Nephron (organoid): Measurements from ENCODE around the gene PKNOX2.

Experiments used
- H3K27ac Mint-ChIP-seq, 3 experiments: 2 replicates each; pipeline ENCODE4 v1.8.0; 2020; ENCODE audit warnings: mixed read lengths in 3 of 3, mild to moderate bottlenecking in 2 of 3, moderate library complexity in 1 of 3
- H3K27me3 Mint-ChIP-seq: 2 replicates; pipeline ENCODE4 v1.8.0; 2021; ENCODE audit warnings: low read depth, mild to moderate bottlenecking, moderate library complexity, mixed read lengths
- H3K36me3 Mint-ChIP-seq: 2 replicates; pipeline ENCODE4 v1.8.0; 2020; ENCODE audit warnings: low read depth, mixed read lengths
- H3K4me1 Mint-ChIP-seq: 2 replicates; pipeline ENCODE4 v1.8.0; 2020; ENCODE audit warnings: mixed read lengths
- H3K4me3 Mint-ChIP-seq, 3 experiments: 2 replicates each; pipeline ENCODE4 v1.8.0; 2020; ENCODE audit warnings: mild to moderate bottlenecking in 3 of 3, mixed read lengths in 3 of 3, moderate library complexity in 2 of 3
- H3K9me3 Mint-ChIP-seq: 2 replicates; pipeline ENCODE4 v1.8.0; 2020; ENCODE audit warnings: mixed read lengths
- TF ChIP-seq, protein P1 (sequence below), 3 experiments: fragments of 200-600 bp; sonication (generic); IDR thresholded peaks; one replicate each; pipeline ENCODE4 v1.5.0; 2021; ENCODE audit warnings: antibody characterized with exemption in 3 of 3; ENCODE audit not compliant: unreplicated experiment in 3 of 3

Gene PKNOX2

GRCh38 chr11:125330462-125331325, 166.1 kb downstream of the PKNOX2 start:
- Mint-ChIP-seq H3K4me3 (no peak overlapping the region), H3K4me1 (peaks cover 79% of the 10 kb centered on the region), H3K27me3 (peaks cover 4% of the 10 kb centered on the region), H3K36me3 (peaks cover 23% of the 10 kb centered on the region), H3K9me3 (no peaks in the 10 kb centered on the region), H3K27ac (peak overlapping the region; percentile 7 to 49 (median 30))
- TF ChIP-seq, protein P1, sequence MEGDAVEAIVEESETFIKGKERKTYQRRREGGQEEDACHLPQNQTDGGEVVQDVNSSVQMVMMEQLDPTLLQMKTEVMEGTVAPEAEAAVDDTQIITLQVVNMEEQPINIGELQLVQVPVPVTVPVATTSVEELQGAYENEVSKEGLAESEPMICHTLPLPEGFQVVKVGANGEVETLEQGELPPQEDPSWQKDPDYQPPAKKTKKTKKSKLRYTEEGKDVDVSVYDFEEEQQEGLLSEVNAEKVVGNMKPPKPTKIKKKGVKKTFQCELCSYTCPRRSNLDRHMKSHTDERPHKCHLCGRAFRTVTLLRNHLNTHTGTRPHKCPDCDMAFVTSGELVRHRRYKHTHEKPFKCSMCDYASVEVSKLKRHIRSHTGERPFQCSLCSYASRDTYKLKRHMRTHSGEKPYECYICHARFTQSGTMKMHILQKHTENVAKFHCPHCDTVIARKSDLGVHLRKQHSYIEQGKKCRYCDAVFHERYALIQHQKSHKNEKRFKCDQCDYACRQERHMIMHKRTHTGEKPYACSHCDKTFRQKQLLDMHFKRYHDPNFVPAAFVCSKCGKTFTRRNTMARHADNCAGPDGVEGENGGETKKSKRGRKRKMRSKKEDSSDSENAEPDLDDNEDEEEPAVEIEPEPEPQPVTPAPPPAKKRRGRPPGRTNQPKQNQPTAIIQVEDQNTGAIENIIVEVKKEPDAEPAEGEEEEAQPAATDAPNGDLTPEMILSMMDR (IDR thresholded peaks at IDR 0.05; ENCODE audit: unreplicated experiment in 3 of 3), result no peak

- Mint-ChIP-seq H3K27ac (peak overlapping the region in 2 of 3 experiments; percentile 18 to 72), H3K9me3 (no peaks in the 10 kb centered on the region), H3K36me3 (peaks cover 23% of the 10 kb centered on the region), H3K27me3 (peaks cover 4% of the 10 kb centered on the region), H3K4me3 (no peak overlapping the region), H3K4me1 (peaks cover 71% of the 10 kb centered on the region)
- TF ChIP-seq, protein P1 (IDR thresholded peaks at IDR 0.05; ENCODE audit: unreplicated experiment in 3 of 3), result no peak
These were observed 166.9 kb downstream of the PKNOX2 start for GRCh38 chr11:125331357-125332035.

DNA sequence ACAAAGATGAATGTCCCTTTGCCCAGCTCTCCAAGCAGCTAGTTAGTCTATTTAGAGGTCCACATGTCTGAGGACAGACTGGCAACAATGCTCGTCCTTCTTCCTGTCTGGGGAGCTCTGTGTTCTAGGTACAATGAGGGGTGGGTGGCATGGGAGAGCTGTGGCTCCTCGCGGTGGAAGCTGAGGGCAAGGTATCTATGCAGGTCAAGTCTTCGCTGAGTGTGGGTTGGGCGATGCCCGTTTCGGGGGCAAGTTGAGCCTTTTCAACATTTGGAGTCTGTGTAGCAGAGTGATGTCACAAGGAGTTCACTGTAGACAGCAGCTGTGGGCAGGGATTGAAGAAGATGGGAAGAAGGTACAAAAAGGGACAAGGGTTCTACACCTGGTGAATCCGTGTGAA, 168.3 kb downstream of the PKNOX2 start:
- Mint-ChIP-seq H3K36me3 (peaks cover 30% of the 10 kb centered on the region), H3K9me3 (no peaks in the 10 kb centered on the region), H3K4me1 (peaks cover 66% of the 10 kb centered on the region), H3K27me3 (peaks cover 4% of the 10 kb centered on the region), H3K27ac (no peak overlapping the region), H3K4me3 (no peak overlapping the region)
- TF ChIP-seq, protein P1 (IDR thresholded peaks at IDR 0.05; ENCODE audit: unreplicated experiment in 3 of 3), result no peak

DNA sequence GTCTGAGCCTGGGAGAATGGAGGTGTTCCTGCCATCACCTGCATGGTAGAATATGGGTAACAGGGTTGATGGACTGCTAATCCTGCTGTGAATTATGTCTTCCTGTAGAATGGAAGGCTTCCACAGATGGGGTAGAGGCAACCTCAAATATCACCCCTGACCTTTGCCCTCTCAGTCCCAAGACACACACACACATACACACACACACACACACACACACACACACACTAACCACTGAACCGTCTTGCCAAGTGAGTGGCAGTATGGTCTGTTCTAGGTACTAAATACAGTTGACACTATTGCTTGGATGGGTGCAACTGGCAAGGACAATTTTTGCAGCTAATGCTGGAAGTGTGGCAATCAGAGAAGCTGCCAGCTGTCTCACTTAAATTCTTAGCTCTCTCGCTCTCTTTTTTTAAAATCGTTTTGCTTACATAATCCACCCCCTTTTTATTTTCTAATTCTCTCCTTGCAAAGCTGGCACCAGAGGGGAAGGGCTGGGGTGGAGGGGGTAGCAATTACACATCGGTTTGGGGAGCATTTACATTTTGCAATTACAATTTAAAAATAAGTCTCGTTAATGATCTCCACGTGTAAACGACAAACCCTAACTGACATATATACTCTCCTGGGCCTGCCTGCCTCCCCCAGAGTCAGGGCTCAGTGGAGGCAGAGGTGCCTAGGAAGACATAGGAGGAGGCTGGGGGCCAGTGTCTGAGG, 169.0 kb downstream of the PKNOX2 start:
- no peaks in the 10 kb centered on the region for H3K9me3 Mint-ChIP-seq
- TF ChIP-seq, protein P1 (IDR thresholded peaks at IDR 0.05; ENCODE audit: unreplicated experiment in 3 of 3), result no peak
- no peak overlapping the region for H3K27ac Mint-ChIP-seq
- peaks cover 34% of the 10 kb centered on the region for H3K36me3 Mint-ChIP-seq
- H3K4me3 Mint-ChIP-seq, result no peak overlapping the region
- peaks cover 68% of the 10 kb centered on the region for H3K4me1 Mint-ChIP-seq
- H3K27me3 Mint-ChIP-seq, result peaks cover 5% of the 10 kb centered on the region

GRCh38 chr11:125335106-125335505, 170.6 kb downstream of the PKNOX2 start:
- Mint-ChIP-seq H3K9me3 (no peaks in the 10 kb centered on the region), H3K27me3 (peaks cover 11% of the 10 kb centered on the region), H3K4me1 (peaks cover 74% of the 10 kb centered on the region), H3K27ac (peak overlapping the region; percentile 65 to 78 (median 71)), H3K4me3 (no peak overlapping the region), H3K36me3 (peaks cover 39% of the 10 kb centered on the region)
- TF ChIP-seq, protein P1 (IDR thresholded peaks at IDR 0.05; ENCODE audit: unreplicated experiment in 3 of 3), result no peak
